Measurements from ENCODE around the gene PPCS. TPM values are rescaled to one million over a fixed set of nuclear protein-coding genes. Genes with fewer than 3 reads are reported as not detected.
A peak's percentile ranks its signal among the peaks of the same experiment; 100 is the strongest.

Gene PPCS
- total RNA-seq, 1 experiment from 2014 or later, result 73.0 TPM

- peaks cover 26% of the 10 kb centered on the region for H3K4me1 ChIP-seq (replicated peaks; ENCODE audit: insufficient read depth)
- H3K27ac ChIP-seq, result no peak overlapping the region
- H3F3A ChIP-seq (ENCODE audit: insufficient read depth, low read depth), result peaks cover 6% of the 10 kb centered on the region; the same call in 1 of the 2 replicates
- CTCF ChIA-PET, result no interaction called here
- no peaks in the 10 kb centered on the region for H3K9me3 ChIP-seq (ENCODE audit: insufficient read depth, low read depth)
- H3K4me2 ChIP-seq, result no peak overlapping the region
- H4K20me1 ChIP-seq (ENCODE audit: insufficient read depth), result no peaks in the 10 kb centered on the region
- H3K4me3 ChIP-seq, result no peak overlapping the region
- intact Hi-C loops (cut with micrococcal nuclease; ENCODE audit: unreplicated experiment), result loop anchor here (10.0 kb wide), 1 partner anchor 279 kb away; no protein-coding TSS in a partner anchor
- H3K9me2 ChIP-seq (ENCODE audit: insufficient read depth), result no peaks in the 10 kb centered on the region
- peaks cover 9% of the 10 kb centered on the region; the same call in 1 of the 2 replicates for H3K36me3 ChIP-seq (ENCODE audit: low read depth)
- POLR2A ChIA-PET (ENCODE audit: unreplicated experiment), result no interaction called here
- peaks cover 19% of the 10 kb centered on the region for H3K79me2 ChIP-seq (ENCODE audit: low read depth)
- no peak for DNase-seq
- TF ChIP-seq, protein P1, sequence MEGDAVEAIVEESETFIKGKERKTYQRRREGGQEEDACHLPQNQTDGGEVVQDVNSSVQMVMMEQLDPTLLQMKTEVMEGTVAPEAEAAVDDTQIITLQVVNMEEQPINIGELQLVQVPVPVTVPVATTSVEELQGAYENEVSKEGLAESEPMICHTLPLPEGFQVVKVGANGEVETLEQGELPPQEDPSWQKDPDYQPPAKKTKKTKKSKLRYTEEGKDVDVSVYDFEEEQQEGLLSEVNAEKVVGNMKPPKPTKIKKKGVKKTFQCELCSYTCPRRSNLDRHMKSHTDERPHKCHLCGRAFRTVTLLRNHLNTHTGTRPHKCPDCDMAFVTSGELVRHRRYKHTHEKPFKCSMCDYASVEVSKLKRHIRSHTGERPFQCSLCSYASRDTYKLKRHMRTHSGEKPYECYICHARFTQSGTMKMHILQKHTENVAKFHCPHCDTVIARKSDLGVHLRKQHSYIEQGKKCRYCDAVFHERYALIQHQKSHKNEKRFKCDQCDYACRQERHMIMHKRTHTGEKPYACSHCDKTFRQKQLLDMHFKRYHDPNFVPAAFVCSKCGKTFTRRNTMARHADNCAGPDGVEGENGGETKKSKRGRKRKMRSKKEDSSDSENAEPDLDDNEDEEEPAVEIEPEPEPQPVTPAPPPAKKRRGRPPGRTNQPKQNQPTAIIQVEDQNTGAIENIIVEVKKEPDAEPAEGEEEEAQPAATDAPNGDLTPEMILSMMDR (conservative IDR thresholded peaks at IDR 0.05), result no peak
- no peak for TF ChIP-seq EZH2 (IDR thresholded peaks at IDR 0.05; ENCODE audit: low read depth)
- H2AFZ ChIP-seq, result no peak overlapping the region
- no TSS peak for BruUV-seq (replicated peaks)
- H3K27me3 ChIP-seq (ENCODE audit: insufficient read depth, low read depth), result no peaks in the 10 kb centered on the region
These were observed 3.0 kb upstream of the PPCS start for GRCh38 chr1:42453386-42453785.

DNA sequence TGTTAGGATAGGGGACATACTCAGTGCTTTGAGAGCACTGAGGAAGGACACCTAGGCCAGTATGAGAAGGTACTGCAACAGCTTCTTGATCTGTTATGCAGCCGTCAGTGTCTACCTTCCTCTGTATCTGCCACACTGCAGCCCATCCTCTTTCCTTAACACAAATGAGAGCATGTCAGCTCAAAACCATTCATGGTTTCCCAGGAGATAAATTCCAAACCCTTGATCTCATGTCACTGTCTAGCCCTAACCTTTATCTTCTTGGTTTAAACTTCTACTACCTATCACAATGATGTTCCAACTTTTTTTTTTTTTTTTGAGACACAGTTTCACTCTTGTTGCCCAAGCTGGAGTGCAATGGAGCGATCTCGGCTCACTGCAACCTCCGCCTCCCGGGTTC is 1.9 kb upstream of the PPCS start:
- H3K4me3 ChIP-seq, result no peak overlapping the region
- peaks cover 23% of the 10 kb centered on the region for H3K79me2 ChIP-seq (ENCODE audit: low read depth)
- DNase-seq, result no peak
- H3K27me3 ChIP-seq (ENCODE audit: insufficient read depth, low read depth), result no peaks in the 10 kb centered on the region
- H3K36me3 ChIP-seq (ENCODE audit: low read depth), result peaks cover 15% of the 10 kb centered on the region; the same call in 1 of the 2 replicates
- POLR2A ChIA-PET (ENCODE audit: unreplicated experiment), result no interaction called here
- no peak overlapping the region for H3K27ac ChIP-seq
- H3K9me2 ChIP-seq (ENCODE audit: insufficient read depth), result no peaks in the 10 kb centered on the region
- H2AFZ ChIP-seq, result no peak overlapping the region
- CTCF ChIA-PET, result no interaction called here
- no peaks in the 10 kb centered on the region for H3K9me3 ChIP-seq (ENCODE audit: insufficient read depth, low read depth)
- H4K20me1 ChIP-seq (ENCODE audit: insufficient read depth), result no peaks in the 10 kb centered on the region
- intact Hi-C loops (cut with micrococcal nuclease; ENCODE audit: unreplicated experiment), result loop anchor here (10.0 kb wide), 1 partner anchor 280 kb away; no protein-coding TSS in a partner anchor
- BruUV-seq (replicated peaks), result no TSS peak
- peaks cover 26% of the 10 kb centered on the region for H3K4me1 ChIP-seq (replicated peaks; ENCODE audit: insufficient read depth)
- H3K4me2 ChIP-seq, result no peak overlapping the region
- peaks cover 10% of the 10 kb centered on the region; the same call in 1 of the 2 replicates for H3F3A ChIP-seq (ENCODE audit: insufficient read depth, low read depth)
- TF ChIP-seq EZH2 (IDR thresholded peaks at IDR 0.05; ENCODE audit: low read depth), result no peak
- TF ChIP-seq, protein P1 (conservative IDR thresholded peaks at IDR 0.05), result no peak

DNA sequence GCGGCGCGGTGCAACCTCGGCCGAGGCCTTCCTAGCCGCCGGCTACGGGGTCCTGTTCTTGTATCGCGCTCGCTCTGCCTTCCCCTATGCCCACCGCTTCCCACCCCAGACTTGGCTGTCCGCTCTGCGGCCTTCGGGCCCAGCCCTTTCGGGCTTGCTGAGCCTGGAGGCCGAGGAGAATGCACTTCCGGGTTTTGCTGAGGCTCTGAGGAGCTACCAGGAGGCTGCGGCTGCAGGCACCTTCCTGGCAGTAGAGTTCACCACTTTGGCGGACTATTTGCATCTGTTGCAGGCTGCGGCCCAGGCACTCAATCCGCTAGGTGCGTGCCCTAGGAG is 379 bp downstream of the PPCS start:
- peak; percentile 55 to 60 for DNase-seq
- no peak for TF ChIP-seq EZH2 (IDR thresholded peaks at IDR 0.05; ENCODE audit: low read depth)
- TF ChIP-seq, protein P1 (conservative IDR thresholded peaks at IDR 0.05), result no peak
- Histone ChIP-seq H3K27ac (peak overlapping the region; percentile 70), H3K4me3 (peak overlapping the region; percentile 91), H3F3A (ENCODE audit: insufficient read depth, low read depth) (peaks cover 28% of the 10 kb centered on the region; the same call in 1 of the 2 replicates), H3K79me2 (ENCODE audit: low read depth) (peaks cover 23% of the 10 kb centered on the region), H3K27me3 (ENCODE audit: insufficient read depth, low read depth) (no peaks in the 10 kb centered on the region), H3K4me1 (replicated peaks; ENCODE audit: insufficient read depth) (peaks cover 27% of the 10 kb centered on the region), H3K4me2 (peak overlapping the region; percentile 97), H4K20me1 (ENCODE audit: insufficient read depth) (no peaks in the 10 kb centered on the region), H3K9me2 (ENCODE audit: insufficient read depth) (no peaks in the 10 kb centered on the region), H3K9me3 (ENCODE audit: insufficient read depth, low read depth) (no peaks in the 10 kb centered on the region), H3K36me3 (ENCODE audit: low read depth) (peaks cover 15% of the 10 kb centered on the region; the same call in 1 of the 2 replicates), H2AFZ (peak overlapping the region; percentile 94)
- POLR2A ChIA-PET (ENCODE audit: unreplicated experiment), result interaction anchor here (0.6 to 0.7 kb wide), 3 partner anchors 99 to 617 kb away, joined by 4 to 7 read pairs (median 5); no protein-coding TSS in a partner anchor
- intact Hi-C loops (cut with micrococcal nuclease; ENCODE audit: unreplicated experiment), result loop anchor here (1.0 to 10.0 kb wide), 3 partner anchors 121 to 282 kb away; partner anchors contain the start of gene FOXJ3
- CTCF ChIA-PET, result interaction anchor here (0.6 kb wide), 2 partner anchors 304 to 306 kb away, joined by 4 read pairs; no protein-coding TSS in a partner anchor
- BruUV-seq (replicated peaks), result TSS peak; percentile 43
